ENCODE data around the gene PCBP3. TPM values are rescaled to one million over a fixed set of nuclear protein-coding genes. Genes with fewer than 3 reads are reported as not detected.

PCBP3 gene
- total RNA-seq, 1 experiment from 2014 or later: 10.9 TPM

- Histone ChIP-seq H2BK5ac (ENCODE audit: insufficient read length, low read length) (no peak overlapping the region), H3K56ac (ENCODE audit: insufficient read length, low read depth, low read length) (no peak overlapping the region), H4K91ac (ENCODE audit: insufficient read length, low read depth, low read length) (no peak overlapping the region), H2BK20ac (ENCODE audit: low read depth, low read length, poor library complexity, severe bottlenecking) (no peak overlapping the region), H2AK5ac (ENCODE audit: insufficient read length, low read length) (no peak overlapping the region), H2BK120ac (ENCODE audit: low read depth, low read length, poor library complexity, severe bottlenecking) (no peak overlapping the region), H3K4me2 (ENCODE audit: insufficient read depth, insufficient read length, low read length) (no peak overlapping the region), H3K4me1 (ENCODE audit: insufficient read depth, low read length) (no peaks in the 10 kb centered on the region), H3K79me1 (ENCODE audit: insufficient read depth, low read depth, low read length, poor library complexity, severe bottlenecking) (no peaks in the 10 kb centered on the region), H2BK15ac (ENCODE audit: low read depth, low read length) (no peak overlapping the region), H3K14ac (ENCODE audit: insufficient read depth, low read length) (no peak overlapping the region; the same call in 1 of the 2 replicates), H3K23ac (ENCODE audit: insufficient read length, low read depth, low read length) (no peak overlapping the region), H4K20me1 (ENCODE audit: control insufficient read depth, insufficient read depth, insufficient read length) (no peaks in the 10 kb centered on the region), H3K18ac (ENCODE audit: insufficient read length, low read depth, low read length) (no peak overlapping the region), H4K8ac (replicated peaks; ENCODE audit: insufficient read length, low read depth, low read length) (no peak overlapping the region), H3T11ph (ENCODE audit: low read length) (no peak overlapping the region), H3K9ac (ENCODE audit: extremely low read depth, insufficient read length, low read length) (no peak overlapping the region), H2BK12ac (ENCODE audit: insufficient read length, low read depth, low read length) (no peak overlapping the region), H4K5ac (ENCODE audit: insufficient read length, low read depth, low read length) (no peak overlapping the region), H3K27ac (ENCODE audit: insufficient read length, low read depth, low read length) (no peak overlapping the region), H3K79me2 (ENCODE audit: insufficient read depth, low read length) (no peaks in the 10 kb centered on the region), H2AFZ (ENCODE audit: low read length) (no peak overlapping the region), H3K4ac (ENCODE audit: low read depth, low read length) (no peak overlapping the region), H3K23me2 (ENCODE audit: insufficient read length, low read depth, low read length, poor library complexity, severe bottlenecking) (no peaks in the 10 kb centered on the region), H3K9me3 (ENCODE audit: control insufficient read depth, low read depth, low read length) (no peaks in the 10 kb centered on the region), H3K27me3 (ENCODE audit: insufficient read depth, low read length) (no peaks in the 10 kb centered on the region)
- Mint-ChIP-seq H3K9me3 (no peaks in the 10 kb centered on the region), H3K4me1 (no peaks in the 10 kb centered on the region), H3K27me3 (ENCODE audit: low read depth) (peaks cover 24% of the 10 kb centered on the region), H3K27ac (peak overlapping the region in 1 of 3 experiments; percentile 67; a peak in 1 of 7 replicates), H3K4me3 (no peak overlapping the region), H3K36me3 (ENCODE audit: insufficient read depth in 1 of 3, low read depth in 3 of 3) (no peaks in the 10 kb centered on the region)
- TF ChIP-seq CTCF (conservative IDR thresholded peaks at IDR 0.05): no peak
- no CpG with 5 or more reads among the region's 14 CpGs for WGBS (ENCODE audit: extremely low coverage, insufficient read length, low lambda C conversion rate)
- DNase-seq: no peak
These were observed 297.8 kb downstream of the PCBP3 start for GRCh38 chr21:45941338-45941710.
